Measurements from ENCODE around the gene B3GNT2.

The B3GNT2 gene

GRCh38 chr2:62185475-62186155 lies 10.3 kb upstream of the B3GNT2 start:
- Histone ChIP-seq H3K4me3 (ENCODE audit: low read length) (no peak overlapping the region), H3K4me1 (ENCODE audit: control insufficient read depth, insufficient read depth, low read length) (no peaks in the 10 kb centered on the region), H3K27me3 (ENCODE audit: control insufficient read depth, insufficient read depth, low read length) (no peaks in the 10 kb centered on the region), H3K36me3 (ENCODE audit: control insufficient read depth, insufficient read depth, low read length) (no peaks in the 10 kb centered on the region), H3K27ac (ENCODE audit: low read length) (no peak overlapping the region), H3K9me3 (ENCODE audit: control insufficient read depth, insufficient read depth, low read length) (no peaks in the 10 kb centered on the region)
- WGBS (ENCODE audit: insufficient coverage, insufficient read length): no CpG with 5 or more reads among the region's 15 CpGs
- DNase-seq (ENCODE audit: low read depth, low spot score): no peak

DNA sequence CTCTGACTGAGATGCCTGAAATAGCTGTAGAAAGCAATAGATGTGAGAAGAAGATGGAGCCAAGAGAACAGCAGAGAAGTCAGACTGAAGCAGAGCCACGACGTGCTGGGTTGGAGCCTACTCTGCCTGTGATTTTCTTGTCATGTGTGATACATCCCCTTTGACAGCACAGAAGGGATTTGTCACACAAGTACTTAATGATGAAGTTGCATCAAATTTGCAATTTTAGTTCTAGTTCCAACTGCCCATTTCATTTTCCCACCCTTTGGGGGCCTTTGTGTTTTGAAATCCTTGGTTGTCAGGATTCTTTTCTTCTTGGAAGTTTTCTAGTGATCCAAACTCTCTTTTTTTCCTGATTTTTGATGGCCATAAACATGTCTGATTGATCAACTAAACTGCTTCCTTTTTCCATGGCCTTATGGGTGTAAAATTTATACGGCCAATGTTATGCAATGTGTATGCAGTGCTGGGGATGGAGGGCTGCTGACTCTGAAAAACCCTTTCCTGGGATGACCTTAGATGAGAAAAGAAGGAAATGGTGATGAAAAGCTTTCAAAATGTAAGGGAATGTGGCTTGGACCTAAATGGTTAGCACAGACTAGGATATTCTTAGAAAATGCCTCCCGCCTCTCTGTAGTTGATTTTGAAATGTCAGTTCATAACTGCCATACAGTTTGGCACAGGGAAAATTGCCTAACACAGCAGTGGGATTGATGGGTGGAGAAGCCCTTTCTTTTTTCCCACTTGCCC lies 9.6 kb upstream of the B3GNT2 start:
- Histone ChIP-seq H3K9me3 (ENCODE audit: control insufficient read depth, insufficient read depth, low read length) (no peaks in the 10 kb centered on the region), H3K27ac (ENCODE audit: low read length) (no peak overlapping the region), H3K36me3 (ENCODE audit: control insufficient read depth, insufficient read depth, low read length) (no peaks in the 10 kb centered on the region), H3K27me3 (ENCODE audit: control insufficient read depth, insufficient read depth, low read length) (no peaks in the 10 kb centered on the region), H3K4me3 (ENCODE audit: low read length) (no peak overlapping the region), H3K4me1 (ENCODE audit: control insufficient read depth, insufficient read depth, low read length) (no peaks in the 10 kb centered on the region)
- DNase-seq (ENCODE audit: low read depth, low spot score): no peak
- WGBS (ENCODE audit: insufficient coverage, insufficient read length): no CpG with 5 or more reads among the region's 4 CpGs

DNA sequence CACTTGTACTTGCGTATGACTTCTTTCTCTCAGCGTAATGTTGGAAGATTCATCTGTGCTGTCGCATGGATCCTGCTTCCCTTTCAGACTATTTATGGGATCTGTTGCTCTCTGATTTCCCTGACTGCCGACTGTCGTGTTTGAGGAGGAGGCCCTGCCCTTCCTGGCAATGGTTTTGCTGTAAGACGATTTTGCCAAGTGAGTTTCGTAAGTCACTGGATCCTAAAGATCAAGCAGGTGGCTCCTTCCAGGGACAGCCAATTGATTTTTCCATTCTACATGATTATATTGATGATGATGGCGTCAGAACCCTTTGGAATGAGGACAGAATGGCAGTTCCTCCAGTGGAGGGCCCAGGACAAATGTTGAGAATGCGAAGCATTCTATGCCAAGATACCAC lies 8.7 kb upstream of the B3GNT2 start:
- no peaks in the 10 kb centered on the region for H3K27me3 ChIP-seq (ENCODE audit: control insufficient read depth, insufficient read depth, low read length)
- WGBS (ENCODE audit: insufficient coverage, insufficient read length): no CpG with 5 or more reads among the region's 9 CpGs
- no peaks in the 10 kb centered on the region for H3K4me1 ChIP-seq (ENCODE audit: control insufficient read depth, insufficient read depth, low read length)
- H3K27ac ChIP-seq (ENCODE audit: low read length): no peak overlapping the region
- no peak overlapping the region for H3K4me3 ChIP-seq (ENCODE audit: low read length)
- H3K9me3 ChIP-seq (ENCODE audit: control insufficient read depth, insufficient read depth, low read length): no peaks in the 10 kb centered on the region
- H3K36me3 ChIP-seq (ENCODE audit: control insufficient read depth, insufficient read depth, low read length): no peaks in the 10 kb centered on the region
- no peak for DNase-seq (ENCODE audit: low read depth, low spot score)

GRCh38 chr2:62188416-62188815 lies 7.5 kb upstream of the B3GNT2 start:
- no CpG with 5 or more reads among the region's 3 CpGs for WGBS (ENCODE audit: insufficient coverage, insufficient read length)
- Histone ChIP-seq H3K4me3 (ENCODE audit: low read length) (no peak overlapping the region), H3K27me3 (ENCODE audit: control insufficient read depth, insufficient read depth, low read length) (no peaks in the 10 kb centered on the region), H3K4me1 (ENCODE audit: control insufficient read depth, insufficient read depth, low read length) (no peaks in the 10 kb centered on the region), H3K36me3 (ENCODE audit: control insufficient read depth, insufficient read depth, low read length) (no peaks in the 10 kb centered on the region), H3K27ac (ENCODE audit: low read length) (no peak overlapping the region), H3K9me3 (ENCODE audit: control insufficient read depth, insufficient read depth, low read length) (no peaks in the 10 kb centered on the region)
- DNase-seq (ENCODE audit: low read depth, low spot score): no peak

- DNase-seq (ENCODE audit: low read depth, low spot score): no peak
- H3K4me1 ChIP-seq (ENCODE audit: control insufficient read depth, insufficient read depth, low read length): no peaks in the 10 kb centered on the region
- WGBS (ENCODE audit: insufficient coverage, insufficient read length): no CpG with 5 or more reads among the region's 5 CpGs
Measured at GRCh38 chr2:62189196-62189595, 6.7 kb upstream of the B3GNT2 start.

GRCh38 chr2:62192811-62193210 lies 3.1 kb upstream of the B3GNT2 start:
- no CpG with 5 or more reads among the region's 1 CpG for WGBS (ENCODE audit: insufficient coverage, insufficient read length)
- H3K4me3 ChIP-seq (ENCODE audit: low read length): no peak overlapping the region
- no peaks in the 10 kb centered on the region for H3K27me3 ChIP-seq (ENCODE audit: control insufficient read depth, insufficient read depth, low read length)
- H3K36me3 ChIP-seq (ENCODE audit: control insufficient read depth, insufficient read depth, low read length): no peaks in the 10 kb centered on the region
- no peaks in the 10 kb centered on the region; the same call in 1 of the 2 replicates for H3K4me1 ChIP-seq (ENCODE audit: control insufficient read depth, insufficient read depth, low read length)
- no peaks in the 10 kb centered on the region for H3K9me3 ChIP-seq (ENCODE audit: control insufficient read depth, insufficient read depth, low read length)
- no peak overlapping the region for H3K27ac ChIP-seq (ENCODE audit: low read length)
- no peak for DNase-seq (ENCODE audit: low read depth, low spot score)

More at GRCh38 chr2:62189196-62189595, 6.7 kb upstream of the B3GNT2 start:
- Histone ChIP-seq H3K4me3 (ENCODE audit: low read length) (no peak overlapping the region), H3K36me3 (ENCODE audit: control insufficient read depth, insufficient read depth, low read length) (no peaks in the 10 kb centered on the region), H3K27me3 (ENCODE audit: control insufficient read depth, insufficient read depth, low read length) (no peaks in the 10 kb centered on the region), H3K9me3 (ENCODE audit: control insufficient read depth, insufficient read depth, low read length) (no peaks in the 10 kb centered on the region), H3K27ac (ENCODE audit: low read length) (no peak overlapping the region)

- peak overlapping the region; percentile 92; the same call in 1 of the 2 replicates for H3K4me3 ChIP-seq (ENCODE audit: low read length)
- no peaks in the 10 kb centered on the region for H3K9me3 ChIP-seq (ENCODE audit: control insufficient read depth, insufficient read depth, low read length)
- no CpG with 5 or more reads among the region's 51 CpGs for WGBS (ENCODE audit: insufficient coverage, insufficient read length)
Measured at GRCh38 chr2:62194558-62195420, 1.1 kb upstream of the B3GNT2 start.

GRCh38 chr2:62196278-62196901 lies 475 bp downstream of the B3GNT2 start:
- no peak for DNase-seq (ENCODE audit: low read depth, low spot score)
- no peaks in the 10 kb centered on the region; the same call in 1 of the 2 replicates for H3K4me1 ChIP-seq (ENCODE audit: control insufficient read depth, insufficient read depth, low read length)
- H3K36me3 ChIP-seq (ENCODE audit: control insufficient read depth, insufficient read depth, low read length): no peaks in the 10 kb centered on the region
- H3K27ac ChIP-seq (ENCODE audit: low read length): no peak overlapping the region
- H3K27me3 ChIP-seq (ENCODE audit: control insufficient read depth, insufficient read depth, low read length): no peaks in the 10 kb centered on the region
- WGBS (ENCODE audit: insufficient coverage, insufficient read length): no CpG with 5 or more reads among the region's 63 CpGs
- no peaks in the 10 kb centered on the region for H3K9me3 ChIP-seq (ENCODE audit: control insufficient read depth, insufficient read depth, low read length)
- H3K4me3 ChIP-seq (ENCODE audit: low read length): peak overlapping the region; percentile 92

More at GRCh38 chr2:62194558-62195420, 1.1 kb upstream of the B3GNT2 start:
- no peaks in the 10 kb centered on the region; the same call in 1 of the 2 replicates for H3K4me1 ChIP-seq (ENCODE audit: control insufficient read depth, insufficient read depth, low read length)
- no peak for DNase-seq (ENCODE audit: low read depth, low spot score)
- no peaks in the 10 kb centered on the region for H3K27me3 ChIP-seq (ENCODE audit: control insufficient read depth, insufficient read depth, low read length)
- no peaks in the 10 kb centered on the region for H3K36me3 ChIP-seq (ENCODE audit: control insufficient read depth, insufficient read depth, low read length)
- no peak overlapping the region for H3K27ac ChIP-seq (ENCODE audit: low read length)

DNA sequence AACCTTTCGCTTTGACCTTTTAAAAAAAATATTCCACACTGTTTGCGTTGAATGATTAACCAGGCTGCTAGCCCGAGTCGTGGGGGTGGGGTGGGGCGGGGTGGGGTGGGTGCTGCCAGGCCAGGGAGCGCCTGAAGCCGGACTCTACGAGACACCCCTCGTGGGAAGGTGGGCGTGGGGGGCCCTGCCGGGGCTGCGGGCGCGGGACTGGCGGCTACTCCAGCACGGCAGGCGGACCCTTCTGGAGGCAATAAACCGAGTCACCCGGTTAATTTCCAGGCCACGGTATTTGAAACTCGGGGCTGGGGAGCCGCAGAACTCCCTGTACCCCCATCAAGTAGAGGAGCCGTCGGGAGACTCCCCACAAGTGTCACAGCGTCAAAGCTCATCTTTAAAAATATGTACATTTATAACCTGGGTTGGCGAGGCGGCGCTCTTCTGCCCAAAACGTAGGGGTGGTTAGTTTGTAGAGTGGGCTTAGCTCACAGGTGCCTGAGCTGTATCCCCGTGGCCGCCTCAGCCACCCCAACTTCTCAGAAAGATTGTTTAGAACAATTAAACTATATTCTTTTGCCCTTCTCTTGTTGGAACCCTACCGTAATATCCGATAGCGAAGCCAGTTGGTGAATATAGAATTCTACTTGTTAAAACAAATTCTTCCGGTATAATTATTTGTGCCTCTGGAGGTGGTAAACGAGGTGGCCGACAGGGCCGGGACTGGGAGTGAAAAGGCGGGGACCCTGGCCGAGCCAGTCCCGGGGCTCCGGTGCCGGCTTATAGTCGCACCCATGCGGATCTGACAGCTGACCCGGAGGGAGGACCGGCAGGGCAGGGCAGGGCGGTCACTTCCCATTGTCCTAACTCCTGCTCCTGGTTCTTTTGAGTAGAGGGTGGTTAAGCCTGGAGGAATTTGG lies 1.4 kb downstream of the B3GNT2 start:
- H3K4me1 ChIP-seq (ENCODE audit: control insufficient read depth, insufficient read depth, low read length): peaks cover 2% of the 10 kb centered on the region
- no peaks in the 10 kb centered on the region for H3K27me3 ChIP-seq (ENCODE audit: control insufficient read depth, insufficient read depth, low read length)
- no CpG with 5 or more reads among the region's 48 CpGs for WGBS (ENCODE audit: insufficient coverage, insufficient read length)
- no peak overlapping the region for H3K27ac ChIP-seq (ENCODE audit: low read length)
- H3K36me3 ChIP-seq (ENCODE audit: control insufficient read depth, insufficient read depth, low read length): no peaks in the 10 kb centered on the region
- H3K4me3 ChIP-seq (ENCODE audit: low read length): peak overlapping the region; percentile 92; the same call in 1 of the 2 replicates
- H3K9me3 ChIP-seq (ENCODE audit: control insufficient read depth, insufficient read depth, low read length): no peaks in the 10 kb centered on the region
- DNase-seq (ENCODE audit: low read depth, low spot score): no peak
